GM23338 (cell line): Measurements from ENCODE around the gene RAB11FIP3. TPM values are rescaled to one million over a fixed set of nuclear protein-coding genes. Genes with fewer than 3 reads are reported as not detected.

Experiments
- ATAC-seq: fragments of 200-7000 bp; cut with Tn5 transposase; 3 replicates; pipeline ENCODE4 v1.9.1; 2020
- DNase-seq: peaks from one replicate; pipeline ENCODE4 v3.0.0-alpha.2; 2015; ENCODE audit warnings: low spot score
- H2AFZ ChIP-seq: fragments of 200-600 bp; sonication (generic); 2 replicates; pipeline ENCODE4 v1.8.0; 2016; ENCODE audit warnings: antibody characterized with exemption, mild to moderate bottlenecking, moderate library complexity
- H3F3A ChIP-seq: fragments of 200-600 bp; sonication (generic); replicated peaks from 2 replicates; pipeline ENCODE4 v1.8.0; 2017; ENCODE audit warnings: antibody characterized with exemption, mixed run types, low read depth
- H3K27ac ChIP-seq: fragments of 200-600 bp; sonication (generic); 2 replicates; pipeline ENCODE4 v1.6.1; 2016; ENCODE audit warnings: low read depth
- H3K27me3 ChIP-seq: fragments of 200-600 bp; sonication (generic); 2 replicates; pipeline ENCODE4 v1.8.0; 2016; ENCODE audit warnings: mild to moderate bottlenecking, mixed run types, moderate library complexity; ENCODE audit not compliant: insufficient read depth
- H3K36me3 ChIP-seq: fragments of 200-600 bp; sonication (generic); 2 replicates; pipeline ENCODE4 v1.8.0; 2016; ENCODE audit warnings: mild to moderate bottlenecking; ENCODE audit not compliant: insufficient read depth
- H3K4me1 ChIP-seq: fragments of 200-600 bp; sonication (generic); 2 replicates; pipeline ENCODE4 v1.8.0; 2016; ENCODE audit warnings: mild to moderate bottlenecking, moderate library complexity; ENCODE audit not compliant: insufficient read depth
- H3K4me2 ChIP-seq: fragments of 200-600 bp; sonication (generic); 2 replicates; pipeline ENCODE4 v1.7.1; 2017; ENCODE audit warnings: mixed run types
- H3K4me3 ChIP-seq: fragments of 200-600 bp; sonication (generic); 2 replicates; pipeline ENCODE4 v1.6.1; 2016; ENCODE audit warnings: mixed run types
- H3K79me2 ChIP-seq: fragments of 200-600 bp; sonication (generic); replicated peaks from 2 replicates; pipeline ENCODE4 v1.8.0; 2017; ENCODE audit warnings: mild to moderate bottlenecking; ENCODE audit not compliant: insufficient read depth
- H3K9me2 ChIP-seq: fragments of 200-600 bp; sonication (generic); 2 replicates; pipeline ENCODE4 v1.8.0; 2017; ENCODE audit not compliant: insufficient read depth
- H4K20me1 ChIP-seq: fragments of 200-600 bp; sonication (generic); replicated peaks from 2 replicates; pipeline ENCODE4 v1.8.0; 2017; ENCODE audit warnings: mild to moderate bottlenecking; ENCODE audit not compliant: insufficient read depth
- H3K27ac Mint-ChIP-seq: 2 replicates; pipeline ENCODE4 v1.8.0; 2020; ENCODE audit warnings: inconsistent platforms, mild to moderate bottlenecking, moderate library complexity, mixed read lengths
- H3K27me3 Mint-ChIP-seq: 3 replicates; pipeline ENCODE4 v1.8.0; 2022; ENCODE audit warnings: low read depth, mild to moderate bottlenecking, moderate library complexity, mixed read lengths, inconsistent platforms; ENCODE audit not compliant: insufficient read depth, poor library complexity
- H3K36me3 Mint-ChIP-seq: 3 replicates; pipeline ENCODE4 v1.8.0; 2021; ENCODE audit warnings: low read depth, mild to moderate bottlenecking, inconsistent platforms, moderate library complexity, mixed read lengths
- H3K4me1 Mint-ChIP-seq: 3 replicates; pipeline ENCODE4 v1.8.0; 2020; ENCODE audit warnings: mild to moderate bottlenecking, inconsistent platforms, mixed read lengths
- H3K4me3 Mint-ChIP-seq: 3 replicates; pipeline ENCODE4 v1.8.0; 2021; ENCODE audit warnings: moderate library complexity, mild to moderate bottlenecking, inconsistent platforms, mixed read lengths
- H3K9me3 Mint-ChIP-seq: 3 replicates; pipeline ENCODE4 v1.8.0; 2020; ENCODE audit warnings: moderate library complexity, mild to moderate bottlenecking, inconsistent platforms, mixed read lengths
- CREB1 ChIP-seq: fragments of 250-450 bp; sonication (Bioruptor Pico); IDR thresholded peaks from 2 replicates; pipeline ENCODE4 v1.5.0; 2020; ENCODE audit warnings: low read depth, mild to moderate bottlenecking, moderate library complexity
- EZH2 ChIP-seq: fragments of 200-600 bp; sonication (generic); IDR thresholded peaks from one replicate; pipeline ENCODE4 v1.8.0; 2017; ENCODE audit warnings: antibody characterized with exemption, mild to moderate bottlenecking, low read depth; ENCODE audit not compliant: unreplicated experiment
- STAT1 ChIP-seq: IDR thresholded peaks from one replicate; pipeline ENCODE4 v1.6.1; 2016; ENCODE audit warnings: antibody characterized with exemption; ENCODE audit not compliant: unreplicated experiment
- ZNF114 ChIP-seq: fragments of 250-450 bp; sonication (Bioruptor Pico); IDR thresholded peaks from 2 replicates; pipeline ENCODE4 v1.5.0; 2020; ENCODE audit warnings: mild to moderate bottlenecking, moderate library complexity
- polyA plus RNA-seq: library from polyadenylated mRNA; unstranded; fragments of >200 nt; fragmentation: Nextera tagmentation; extraction: Ambion mirVana; gene quantifications from 2 replicates; pipeline ENCODE4 v1.2.1, GENCODE V29; 2016
- total RNA-seq: library from RNA; depleted of rRNA; stranded (reverse); fragments of >200 nt; shearing (Covaris generic); gene quantifications from 2 replicates; pipeline ENCODE4 v1.2.3, GENCODE V29; 2014
- TF ChIP-seq, protein P1 (sequence below): fragments of 250-450 bp; sonication (Bioruptor Pico); IDR thresholded peaks from 2 replicates; pipeline ENCODE4 v1.5.0; 2020; ENCODE audit warnings: mild to moderate bottlenecking, moderate library complexity
- TF ChIP-seq, protein P2 (sequence below): IDR thresholded peaks from one replicate; pipeline ENCODE4 v1.6.1; 2018; ENCODE audit warnings: antibody characterized with exemption; ENCODE audit not compliant: unreplicated experiment
- TF ChIP-seq, protein P3 (sequence below), 2 experiments: fragments of 200-600 bp in 1 of 2; sonication (generic) in 1 of 2; conservative IDR thresholded peaks; 2 replicates each; pipeline versions ENCODE4 v1.5.1 to v1.6.1; 2016 to 2017; ENCODE audit warnings: antibody characterized with exemption in 2 of 2, low read depth in 2 of 2, mild to moderate bottlenecking in 2 of 2, moderate library complexity in 1 of 2

Gene RAB11FIP3
- total and polyA plus RNA-seq, 2 experiments from 2014 or later: 3.2 to 29.2 TPM

DNA sequence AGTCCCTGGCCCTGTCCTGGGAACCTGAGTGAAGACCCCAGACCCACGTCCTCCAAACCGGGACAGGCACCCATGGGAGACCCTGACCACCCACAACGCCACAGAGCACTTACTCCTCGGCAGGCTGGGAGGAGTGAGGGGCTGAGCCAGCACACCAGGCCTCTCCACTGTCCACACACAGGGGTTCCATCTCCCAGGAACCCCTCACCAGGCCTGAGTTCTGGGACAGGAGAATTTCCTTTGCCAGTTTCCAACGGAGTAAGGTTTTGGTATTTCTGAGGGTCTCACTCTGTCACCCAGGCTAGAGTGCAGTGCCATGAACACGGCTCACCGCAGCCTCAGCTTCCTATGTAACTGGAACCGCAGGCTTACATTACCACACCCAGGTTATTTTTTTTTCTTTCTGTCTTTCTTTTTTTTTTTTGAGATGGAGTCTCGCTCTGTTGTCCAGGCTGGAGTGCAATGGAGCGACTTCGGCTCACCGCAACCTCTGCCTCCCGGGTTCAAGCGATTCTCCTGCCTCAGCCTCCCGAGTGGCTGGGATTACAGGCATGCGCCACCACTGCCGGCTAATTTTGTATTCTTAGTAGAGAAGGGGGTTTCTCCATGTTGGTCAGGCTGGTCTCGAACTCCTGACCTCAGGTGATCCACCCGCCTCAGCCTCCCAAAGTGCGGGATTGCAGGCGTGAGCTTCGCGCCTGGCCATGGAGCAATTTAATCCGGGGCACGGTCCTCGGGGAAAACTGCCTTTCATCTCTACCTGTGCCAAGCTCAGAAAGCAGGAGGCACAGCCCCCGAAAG is 45.3 kb upstream of the RAB11FIP3 start:
- Mint-ChIP-seq H3K36me3 (peaks cover 13% of the 10 kb centered on the region; the same call in 2 of the 3 replicates), H3K9me3 (no peaks in the 10 kb centered on the region; the same call in 2 of the 3 replicates), H3K27me3 (peaks cover 24% of the 10 kb centered on the region), H3K27ac (no peak overlapping the region), H3K4me3 (peak overlapping the region; percentile 83), H3K4me1 (peaks cover 27% of the 10 kb centered on the region)
- peaks cover 5% of the 10 kb centered on the region for H4K20me1 ChIP-seq
- H3F3A ChIP-seq: peaks cover 30% of the 10 kb centered on the region
- H3K4me2 ChIP-seq: peak overlapping the region; percentile 90
- DNase-seq (no peak), ATAC-seq (no peak)
- H3K36me3 ChIP-seq: peaks cover 3% of the 10 kb centered on the region; the same call in 1 of the 2 replicates
- peak overlapping the region; percentile 95 for H3K4me3 ChIP-seq
- TF ChIP-seq CREB1 (CRISPR knock-in tag) (no peak), STAT1 (no peak)
- no peaks in the 10 kb centered on the region for H3K9me2 ChIP-seq
- H3K79me2 ChIP-seq: peaks cover 29% of the 10 kb centered on the region
- no peaks in the 10 kb centered on the region for H3K27me3 ChIP-seq
- no peak overlapping the region for H2AFZ ChIP-seq
- H3K4me1 ChIP-seq: peaks cover 27% of the 10 kb centered on the region
- H3K27ac ChIP-seq: no peak overlapping the region

DNA sequence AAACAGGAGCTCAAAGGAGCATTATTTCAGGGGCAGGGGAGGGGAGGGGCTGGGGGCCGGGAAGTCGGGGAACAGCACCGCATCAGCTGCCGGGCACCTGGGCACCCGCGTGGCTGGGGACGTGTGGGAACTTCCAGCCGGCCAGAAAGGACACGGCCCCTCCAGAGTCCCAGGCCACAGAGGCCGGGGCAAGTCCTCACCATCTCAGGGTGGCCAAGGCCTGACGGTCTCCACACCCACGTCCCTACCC is 44.8 kb upstream of the RAB11FIP3 start:
- peaks cover 30% of the 10 kb centered on the region for H3F3A ChIP-seq
- ATAC-seq (no peak), DNase-seq (no peak)
- Mint-ChIP-seq H3K36me3 (peaks cover 13% of the 10 kb centered on the region; the same call in 2 of the 3 replicates), H3K27ac (no peak overlapping the region), H3K9me3 (no peaks in the 10 kb centered on the region; the same call in 2 of the 3 replicates), H3K4me3 (peak overlapping the region; percentile 83), H3K27me3 (peaks cover 24% of the 10 kb centered on the region), H3K4me1 (peaks cover 27% of the 10 kb centered on the region)
- TF ChIP-seq ZNF114: no peak
- TF ChIP-seq, protein P1, sequence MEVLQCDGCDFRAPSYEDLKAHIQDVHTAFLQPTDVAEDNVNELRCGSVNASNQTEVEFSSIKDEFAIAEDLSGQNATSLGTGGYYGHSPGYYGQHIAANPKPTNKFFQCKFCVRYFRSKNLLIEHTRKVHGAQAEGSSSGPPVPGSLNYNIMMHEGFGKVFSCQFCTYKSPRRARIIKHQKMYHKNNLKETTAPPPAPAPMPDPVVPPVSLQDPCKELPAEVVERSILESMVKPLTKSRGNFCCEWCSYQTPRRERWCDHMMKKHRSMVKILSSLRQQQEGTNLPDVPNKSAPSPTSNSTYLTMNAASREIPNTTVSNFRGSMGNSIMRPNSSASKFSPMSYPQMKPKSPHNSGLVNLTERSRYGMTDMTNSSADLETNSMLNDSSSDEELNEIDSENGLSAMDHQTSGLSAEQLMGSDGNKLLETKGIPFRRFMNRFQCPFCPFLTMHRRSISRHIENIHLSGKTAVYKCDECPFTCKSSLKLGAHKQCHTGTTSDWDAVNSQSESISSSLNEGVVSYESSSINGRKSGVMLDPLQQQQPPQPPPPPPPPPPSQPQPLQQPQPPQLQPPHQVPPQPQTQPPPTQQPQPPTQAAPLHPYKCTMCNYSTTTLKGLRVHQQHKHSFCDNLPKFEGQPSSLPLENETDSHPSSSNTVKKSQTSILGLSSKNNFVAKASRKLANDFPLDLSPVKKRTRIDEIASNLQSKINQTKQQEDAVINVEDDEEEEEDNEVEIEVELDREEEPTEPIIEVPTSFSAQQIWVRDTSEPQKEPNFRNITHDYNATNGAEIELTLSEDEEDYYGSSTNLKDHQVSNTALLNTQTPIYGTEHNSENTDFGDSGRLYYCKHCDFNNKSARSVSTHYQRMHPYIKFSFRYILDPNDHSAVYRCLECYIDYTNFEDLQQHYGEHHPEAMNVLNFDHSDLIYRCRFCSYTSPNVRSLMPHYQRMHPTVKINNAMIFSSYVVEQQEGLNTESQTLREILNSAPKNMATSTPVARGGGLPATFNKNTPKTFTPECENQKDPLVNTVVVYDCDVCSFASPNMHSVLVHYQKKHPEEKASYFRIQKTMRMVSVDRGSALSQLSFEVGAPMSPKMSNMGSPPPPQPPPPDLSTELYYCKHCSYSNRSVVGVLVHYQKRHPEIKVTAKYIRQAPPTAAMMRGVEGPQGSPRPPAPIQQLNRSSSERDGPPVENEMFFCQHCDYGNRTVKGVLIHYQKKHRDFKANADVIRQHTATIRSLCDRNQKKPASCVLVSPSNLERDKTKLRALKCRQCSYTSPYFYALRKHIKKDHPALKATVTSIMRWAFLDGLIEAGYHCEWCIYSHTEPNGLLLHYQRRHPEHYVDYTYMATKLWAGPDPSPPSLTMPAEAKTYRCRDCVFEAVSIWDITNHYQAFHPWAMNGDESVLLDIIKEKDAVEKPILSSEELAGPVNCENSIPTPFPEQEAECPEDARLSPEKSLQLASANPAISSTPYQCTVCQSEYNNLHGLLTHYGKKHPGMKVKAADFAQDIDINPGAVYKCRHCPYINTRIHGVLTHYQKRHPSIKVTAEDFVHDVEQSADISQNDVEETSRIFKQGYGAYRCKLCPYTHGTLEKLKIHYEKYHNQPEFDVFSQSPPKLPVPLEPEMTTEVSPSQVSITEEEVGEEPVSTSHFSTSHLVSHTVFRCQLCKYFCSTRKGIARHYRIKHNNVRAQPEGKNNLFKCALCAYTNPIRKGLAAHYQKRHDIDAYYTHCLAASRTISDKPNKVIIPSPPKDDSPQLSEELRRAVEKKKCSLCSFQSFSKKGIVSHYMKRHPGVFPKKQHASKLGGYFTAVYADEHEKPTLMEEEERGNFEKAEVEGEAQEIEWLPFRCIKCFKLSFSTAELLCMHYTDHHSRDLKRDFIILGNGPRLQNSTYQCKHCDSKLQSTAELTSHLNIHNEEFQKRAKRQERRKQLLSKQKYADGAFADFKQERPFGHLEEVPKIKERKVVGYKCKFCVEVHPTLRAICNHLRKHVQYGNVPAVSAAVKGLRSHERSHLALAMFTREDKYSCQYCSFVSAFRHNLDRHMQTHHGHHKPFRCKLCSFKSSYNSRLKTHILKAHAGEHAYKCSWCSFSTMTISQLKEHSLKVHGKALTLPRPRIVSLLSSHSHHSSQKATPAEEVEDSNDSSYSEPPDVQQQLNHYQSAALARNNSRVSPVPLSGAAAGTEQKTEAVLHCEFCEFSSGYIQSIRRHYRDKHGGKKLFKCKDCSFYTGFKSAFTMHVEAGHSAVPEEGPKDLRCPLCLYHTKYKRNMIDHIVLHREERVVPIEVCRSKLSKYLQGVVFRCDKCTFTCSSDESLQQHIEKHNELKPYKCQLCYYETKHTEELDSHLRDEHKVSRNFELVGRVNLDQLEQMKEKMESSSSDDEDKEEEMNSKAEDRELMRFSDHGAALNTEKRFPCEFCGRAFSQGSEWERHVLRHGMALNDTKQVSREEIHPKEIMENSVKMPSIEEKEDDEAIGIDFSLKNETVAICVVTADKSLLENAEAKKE: no peak
- TF ChIP-seq CREB1 (CRISPR knock-in tag): no peak
- TF ChIP-seq, protein P2, sequence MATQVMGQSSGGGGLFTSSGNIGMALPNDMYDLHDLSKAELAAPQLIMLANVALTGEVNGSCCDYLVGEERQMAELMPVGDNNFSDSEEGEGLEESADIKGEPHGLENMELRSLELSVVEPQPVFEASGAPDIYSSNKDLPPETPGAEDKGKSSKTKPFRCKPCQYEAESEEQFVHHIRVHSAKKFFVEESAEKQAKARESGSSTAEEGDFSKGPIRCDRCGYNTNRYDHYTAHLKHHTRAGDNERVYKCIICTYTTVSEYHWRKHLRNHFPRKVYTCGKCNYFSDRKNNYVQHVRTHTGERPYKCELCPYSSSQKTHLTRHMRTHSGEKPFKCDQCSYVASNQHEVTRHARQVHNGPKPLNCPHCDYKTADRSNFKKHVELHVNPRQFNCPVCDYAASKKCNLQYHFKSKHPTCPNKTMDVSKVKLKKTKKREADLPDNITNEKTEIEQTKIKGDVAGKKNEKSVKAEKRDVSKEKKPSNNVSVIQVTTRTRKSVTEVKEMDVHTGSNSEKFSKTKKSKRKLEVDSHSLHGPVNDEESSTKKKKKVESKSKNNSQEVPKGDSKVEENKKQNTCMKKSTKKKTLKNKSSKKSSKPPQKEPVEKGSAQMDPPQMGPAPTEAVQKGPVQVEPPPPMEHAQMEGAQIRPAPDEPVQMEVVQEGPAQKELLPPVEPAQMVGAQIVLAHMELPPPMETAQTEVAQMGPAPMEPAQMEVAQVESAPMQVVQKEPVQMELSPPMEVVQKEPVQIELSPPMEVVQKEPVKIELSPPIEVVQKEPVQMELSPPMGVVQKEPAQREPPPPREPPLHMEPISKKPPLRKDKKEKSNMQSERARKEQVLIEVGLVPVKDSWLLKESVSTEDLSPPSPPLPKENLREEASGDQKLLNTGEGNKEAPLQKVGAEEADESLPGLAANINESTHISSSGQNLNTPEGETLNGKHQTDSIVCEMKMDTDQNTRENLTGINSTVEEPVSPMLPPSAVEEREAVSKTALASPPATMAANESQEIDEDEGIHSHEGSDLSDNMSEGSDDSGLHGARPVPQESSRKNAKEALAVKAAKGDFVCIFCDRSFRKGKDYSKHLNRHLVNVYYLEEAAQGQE: no peak
- no peak for TF ChIP-seq STAT1
- TF ChIP-seq, protein P3, sequence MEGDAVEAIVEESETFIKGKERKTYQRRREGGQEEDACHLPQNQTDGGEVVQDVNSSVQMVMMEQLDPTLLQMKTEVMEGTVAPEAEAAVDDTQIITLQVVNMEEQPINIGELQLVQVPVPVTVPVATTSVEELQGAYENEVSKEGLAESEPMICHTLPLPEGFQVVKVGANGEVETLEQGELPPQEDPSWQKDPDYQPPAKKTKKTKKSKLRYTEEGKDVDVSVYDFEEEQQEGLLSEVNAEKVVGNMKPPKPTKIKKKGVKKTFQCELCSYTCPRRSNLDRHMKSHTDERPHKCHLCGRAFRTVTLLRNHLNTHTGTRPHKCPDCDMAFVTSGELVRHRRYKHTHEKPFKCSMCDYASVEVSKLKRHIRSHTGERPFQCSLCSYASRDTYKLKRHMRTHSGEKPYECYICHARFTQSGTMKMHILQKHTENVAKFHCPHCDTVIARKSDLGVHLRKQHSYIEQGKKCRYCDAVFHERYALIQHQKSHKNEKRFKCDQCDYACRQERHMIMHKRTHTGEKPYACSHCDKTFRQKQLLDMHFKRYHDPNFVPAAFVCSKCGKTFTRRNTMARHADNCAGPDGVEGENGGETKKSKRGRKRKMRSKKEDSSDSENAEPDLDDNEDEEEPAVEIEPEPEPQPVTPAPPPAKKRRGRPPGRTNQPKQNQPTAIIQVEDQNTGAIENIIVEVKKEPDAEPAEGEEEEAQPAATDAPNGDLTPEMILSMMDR (conservative IDR thresholded peaks at IDR 0.05; ENCODE audit: low read depth in 2 of 2): no peak
- no peak for TF ChIP-seq EZH2
- peak overlapping the region; percentile 95 for H3K4me3 ChIP-seq
- no peak overlapping the region for H2AFZ ChIP-seq
- H3K79me2 ChIP-seq: peaks cover 29% of the 10 kb centered on the region
- H3K27ac ChIP-seq: no peak overlapping the region
- no peaks in the 10 kb centered on the region for H3K27me3 ChIP-seq
- peaks cover 5% of the 10 kb centered on the region for H4K20me1 ChIP-seq
- peaks cover 3% of the 10 kb centered on the region; the same call in 1 of the 2 replicates for H3K36me3 ChIP-seq
- peak overlapping the region; percentile 90 for H3K4me2 ChIP-seq
- H3K4me1 ChIP-seq: peaks cover 33% of the 10 kb centered on the region
- no peaks in the 10 kb centered on the region for H3K9me2 ChIP-seq
